CD4-positive, alpha-beta T cell (primary cell): ENCODE data around the gene CTCFL. TPM values are rescaled to one million over a fixed set of nuclear protein-coding genes. Genes with fewer than 3 reads are reported as not detected.

Source experiments
- ATAC-seq: fragments of 200-7000 bp; cut with Tn5 transposase; one replicate; pipeline ENCODE4 v1.10.0; 2022; ENCODE audit warnings: mild to moderate bottlenecking; ENCODE audit not compliant: poor library complexity
- CTCF ChIA-PET: fragments of 350-600 bp; sonication (Branson Sonifier 250); formaldehyde crosslinking; loops from one replicate; lab custom pipeline; 2021; ENCODE audit warnings: antibody characterized with exemption, inconsistent platforms; lab: Charles Lee
- POLR2A ChIA-PET: fragments of 350-600 bp; sonication (Branson Sonifier 250); formaldehyde crosslinking; loops from one replicate; lab custom pipeline; 2021; ENCODE audit warnings: antibody characterized with exemption, inconsistent platforms; lab: Charles Lee
- DNase-seq, 14 experiments: peaks; one replicate each; pipeline ENCODE4 v3.0.0-alpha.2; 2013 to 2020; ENCODE audit warnings: mixed read lengths in 2 of 14
- H3K27ac ChIP-seq, 2 donors: one replicate each; pipeline versions ENCODE4 v1.5.1 to v1.7.0; 2013; ENCODE audit warnings: low read length in 2 of 2, low read depth in 1 of 2, mild to moderate bottlenecking in 1 of 2
- H3K27me3 ChIP-seq, 2 experiments: 1 replicate in 1 of 2; 2 replicates in 1 of 2; pipeline versions ENCODE4 v1.6.1 to v1.7.0; 2013; ENCODE audit warnings: low read length in 2 of 2, control low read depth in 1 of 2, mild to moderate bottlenecking in 1 of 2, moderate library complexity in 1 of 2; ENCODE audit not compliant: insufficient read depth in 2 of 2, control insufficient read depth in 1 of 2
- H3K36me3 ChIP-seq: one replicate; pipeline ENCODE4 v1.6.1; 2013; ENCODE audit warnings: low read length, control low read depth; ENCODE audit not compliant: insufficient read depth
- H3K4me1 ChIP-seq: one replicate; pipeline ENCODE4 v1.6.1; 2013; ENCODE audit warnings: low read length, control low read depth; ENCODE audit not compliant: insufficient read depth
- H3K4me3 ChIP-seq: one replicate; pipeline ENCODE4 v1.5.1; 2013; ENCODE audit warnings: mild to moderate bottlenecking, low read length, moderate library complexity
- H3K9me3 ChIP-seq, 2 experiments: 1 replicate in 1 of 2; 2 replicates in 1 of 2; pipeline versions ENCODE4 v1.6.1 to v1.7.0; 2013; ENCODE audit warnings: low read length in 2 of 2, mild to moderate bottlenecking in 2 of 2, control low read depth in 1 of 2, moderate library complexity in 1 of 2; ENCODE audit not compliant: control insufficient read depth in 1 of 2, insufficient read depth in 1 of 2
- H3K27ac Mint-ChIP-seq: one replicate; pipeline ENCODE4 v1.8.0; 2020; ENCODE audit warnings: mixed read lengths
- H3K27me3 Mint-ChIP-seq: one replicate; pipeline ENCODE4 v1.8.0; 2021; ENCODE audit warnings: mixed read lengths
- H3K36me3 Mint-ChIP-seq: one replicate; pipeline ENCODE4 v1.8.0; 2021; ENCODE audit warnings: low read depth, mixed read lengths
- H3K4me1 Mint-ChIP-seq: one replicate; pipeline ENCODE4 v1.8.0; 2021; ENCODE audit warnings: low read depth, mixed read lengths
- H3K4me3 Mint-ChIP-seq: one replicate; pipeline ENCODE4 v1.8.0; 2020; ENCODE audit warnings: mild to moderate bottlenecking, mixed read lengths
- H3K9me3 Mint-ChIP-seq: one replicate; pipeline ENCODE4 v1.8.0; 2020; ENCODE audit warnings: mixed read lengths
- CTCF ChIP-seq: fragments of 200-600 bp; IDR thresholded peaks from one replicate; pipeline ENCODE4 v1.8.0; 2022; ENCODE audit warnings: antibody characterized with exemption, mild to moderate bottlenecking
- intact Hi-C, 2 experiments: fragments of 100-400 bp; cut with DNase I in 1 of 2; cut with micrococcal nuclease in 1 of 2; formaldehyde crosslinking; loops; one replicate each; pipeline versions ENCODE4 v1.15.1 to v1.9.0; 2023 to 2025; cut with DNase I, micrococcal nuclease
- total RNA-seq, 174 experiments: library from RNA in 2 of 174; stranded (reverse) in 2 of 174; gene quantifications; one replicate each; pipeline ENCODE4 v1.2.3 and lab custom pipeline; 2021 to 2026

The CTCFL gene
- total RNA-seq, 2 experiments from 2014 or later, result not detected

- DNase-seq, result no peak
- intact Hi-C loops, result no loop called here
- H3K27ac Mint-ChIP-seq, result no peak overlapping the region
- no peak overlapping the region for H3K4me3 Mint-ChIP-seq
- no peak overlapping the region for H3K27ac ChIP-seq
- ChIA-PET POLR2A (interaction anchor here (1.5 to 2.2 kb wide), 2 partner anchors 21 to 73 kb away, joined by 4 to 19 read pairs; no protein-coding TSS in a partner anchor), CTCF (no interaction called here)
- peaks cover 30% of the 10 kb centered on the region for H3K4me1 Mint-ChIP-seq
- no peaks in the 10 kb centered on the region for H3K36me3 ChIP-seq
- no peaks in the 10 kb centered on the region for H3K27me3 ChIP-seq
- no peaks in the 10 kb centered on the region for H3K9me3 Mint-ChIP-seq
- no peaks in the 10 kb centered on the region for H3K9me3 ChIP-seq
- H3K4me1 ChIP-seq, result peaks cover 30% of the 10 kb centered on the region
- H3K36me3 Mint-ChIP-seq, result no peaks in the 10 kb centered on the region
- no peak for ATAC-seq
- no peak for TF ChIP-seq CTCF
- no peak overlapping the region for H3K4me3 ChIP-seq
- no peaks in the 10 kb centered on the region for H3K27me3 Mint-ChIP-seq
These were observed 53.2 kb downstream of the CTCFL start for GRCh38 chr20:57471496-57472372.

- H3K27ac Mint-ChIP-seq, result no peak overlapping the region
- peaks cover 25% of the 10 kb centered on the region for H3K4me1 Mint-ChIP-seq
- ChIA-PET CTCF (no interaction called here), POLR2A (no interaction called here)
- no peak for ATAC-seq
- no peaks in the 10 kb centered on the region for H3K9me3 Mint-ChIP-seq
- Histone ChIP-seq H3K36me3 (no peaks in the 10 kb centered on the region), H3K4me1 (peaks cover 26% of the 10 kb centered on the region), H3K27ac (no peak overlapping the region), H3K27me3 (no peaks in the 10 kb centered on the region), H3K9me3 (no peaks in the 10 kb centered on the region), H3K4me3 (no peak overlapping the region)
- TF ChIP-seq CTCF, result no peak
- no peaks in the 10 kb centered on the region for H3K27me3 Mint-ChIP-seq
- H3K4me3 Mint-ChIP-seq, result no peak overlapping the region
- no peaks in the 10 kb centered on the region for H3K36me3 Mint-ChIP-seq
- DNase-seq, result no peak
- intact Hi-C loops, result no loop called here
These were observed 54.1 kb downstream of the CTCFL start for GRCh38 chr20:57470666-57471495.

- Histone ChIP-seq H3K36me3 (no peaks in the 10 kb centered on the region), H3K4me3 (no peak overlapping the region), H3K27ac (no peak overlapping the region), H3K9me3 (no peaks in the 10 kb centered on the region), H3K27me3 (no peaks in the 10 kb centered on the region), H3K4me1 (peaks cover 22% of the 10 kb centered on the region)
- Mint-ChIP-seq H3K4me3 (no peak overlapping the region), H3K4me1 (peaks cover 19% of the 10 kb centered on the region), H3K9me3 (no peaks in the 10 kb centered on the region), H3K27me3 (no peaks in the 10 kb centered on the region), H3K36me3 (no peaks in the 10 kb centered on the region), H3K27ac (no peak overlapping the region)
- no peak for ATAC-seq
- intact Hi-C loops, result no loop called here
- CTCF ChIA-PET, result no interaction called here
- POLR2A ChIA-PET, result no interaction called here
- DNase-seq, result no peak
- no peak for TF ChIP-seq CTCF
These were observed 54.8 kb downstream of the CTCFL start for GRCh38 chr20:57470212-57470522.
